ENCODE measurements around the gene PDPR.
"Not testable (repeated sequence)": the region's sequence is repeated elsewhere in the genome, so short reads cannot be mapped to it uniquely, and the experiment has no call there.

- TF ChIP-seq CTCF (conservative IDR thresholded peaks at IDR 0.05; ENCODE audit: low read depth, low read length); EZH2 (IDR thresholded peaks at IDR 0.05; ENCODE audit: low read length, unreplicated experiment): not testable (repeated sequence)
Measured at GRCh38 chr16:70118354-70118753, 4.2 kb downstream of the PDPR start.

Measured in PC-3 (cell line).